ENCODE measurements around the gene AOC2. TPM values are rescaled to one million over a fixed set of nuclear protein-coding genes. Genes with fewer than 3 reads are reported as not detected.
A peak's percentile ranks its signal among the peaks of the same experiment; 100 is the strongest.

The AOC2 gene
- total and polyA plus RNA-seq, 2 of the 13 experiments (the other 11 are each of a cell fraction or from before 2014, with no cell fraction given) = 1.2 to 3.3 TPM

DNA sequence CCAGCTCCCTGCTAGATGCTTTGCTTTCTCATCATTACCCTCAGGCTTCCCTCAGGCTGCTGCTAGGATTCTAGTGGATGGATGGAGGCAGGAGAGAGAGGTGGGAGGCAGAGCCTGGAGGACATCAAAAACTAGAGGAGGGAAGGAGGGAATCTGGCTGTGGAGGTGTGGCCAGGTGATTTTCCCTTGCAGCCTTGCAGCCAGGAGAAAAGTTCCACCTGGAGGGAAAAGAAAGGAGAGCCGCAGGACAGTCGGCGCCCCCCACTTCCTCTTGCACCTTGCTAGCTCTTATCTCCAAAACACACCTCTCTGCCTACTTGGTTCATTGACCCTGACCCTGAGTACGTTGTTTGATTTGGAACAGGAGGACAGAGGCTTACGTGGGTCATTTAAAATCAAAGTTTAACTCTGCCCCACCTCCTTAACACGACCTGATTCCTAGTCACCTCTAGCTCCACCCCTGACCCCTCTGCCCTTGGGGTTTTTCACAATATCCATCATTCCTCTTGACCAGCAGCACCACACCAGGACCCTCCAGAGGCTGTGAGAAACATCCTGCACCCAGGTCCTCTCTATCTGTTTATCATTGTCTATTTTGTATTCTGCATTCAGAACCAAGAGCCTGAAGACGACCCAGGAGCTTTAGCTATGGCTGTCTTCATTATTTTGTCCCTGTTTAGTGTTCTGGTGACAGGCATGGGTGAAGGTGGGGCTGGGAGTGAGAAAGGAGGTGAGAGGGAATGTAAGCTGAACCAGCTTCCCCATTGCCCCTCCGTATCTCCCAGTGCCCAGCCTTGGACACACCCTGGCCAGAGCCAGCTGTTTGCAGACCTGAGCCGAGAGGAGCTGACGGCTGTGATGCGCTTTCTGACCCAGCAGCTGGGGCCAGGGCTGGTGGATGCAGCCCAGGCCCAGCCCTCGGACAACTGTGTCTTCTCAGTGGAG, 22.5 kb downstream of the AOC2 start (continued):
- TF ChIP-seq TEF (CRISPR knock-in tag; IDR thresholded peaks at IDR 0.05) (no peak), KLF16 (CRISPR knock-in tag; IDR thresholded peaks at IDR 0.05) (peak in 1 of 2 experiments; percentile 77; a peak in 1 of 4 replicates), HOXA7 (CRISPR knock-in tag; IDR thresholded peaks at IDR 0.05) (no peak), ZNF276 (CRISPR knock-in tag; IDR thresholded peaks at IDR 0.05; ENCODE audit: low read depth) (no peak), SP4 (CRISPR knock-in tag; IDR thresholded peaks at IDR 0.05) (0 out of 2 replicates have a peak, but pooled peaks have one; percentile 6), SYNCRIP (IDR thresholded peaks at IDR 0.05; ENCODE audit: insufficient read depth, low read depth, low read length) (no peak), KLF12 (CRISPR knock-in tag; IDR thresholded peaks at IDR 0.05; ENCODE audit: borderline replicate concordance) (no peak; the same call in 1 of the 2 replicates), CC2D1A (CRISPR knock-in tag; IDR thresholded peaks at IDR 0.05) (no peak), PPARG (CRISPR knock-in tag; conservative IDR thresholded peaks at IDR 0.05) (peak; percentile 94), SIN3B (IDR thresholded peaks at IDR 0.05; ENCODE audit: low read length) (no peak), ZNF33B (CRISPR knock-in tag; IDR thresholded peaks at IDR 0.05) (no peak), ZNF256 (CRISPR knock-in tag; conservative IDR thresholded peaks at IDR 0.05) (no peak), ZHX2 (IDR thresholded peaks at IDR 0.05; ENCODE audit: low read depth) (no peak), ZHX2 (CRISPR knock-in tag; IDR thresholded peaks at IDR 0.05; ENCODE audit: borderline replicate concordance) (no peak), ZNF670 (CRISPR knock-in tag; IDR thresholded peaks at IDR 0.05; ENCODE audit: borderline replicate concordance) (no peak)
- TF ChIP-seq, protein P1, sequence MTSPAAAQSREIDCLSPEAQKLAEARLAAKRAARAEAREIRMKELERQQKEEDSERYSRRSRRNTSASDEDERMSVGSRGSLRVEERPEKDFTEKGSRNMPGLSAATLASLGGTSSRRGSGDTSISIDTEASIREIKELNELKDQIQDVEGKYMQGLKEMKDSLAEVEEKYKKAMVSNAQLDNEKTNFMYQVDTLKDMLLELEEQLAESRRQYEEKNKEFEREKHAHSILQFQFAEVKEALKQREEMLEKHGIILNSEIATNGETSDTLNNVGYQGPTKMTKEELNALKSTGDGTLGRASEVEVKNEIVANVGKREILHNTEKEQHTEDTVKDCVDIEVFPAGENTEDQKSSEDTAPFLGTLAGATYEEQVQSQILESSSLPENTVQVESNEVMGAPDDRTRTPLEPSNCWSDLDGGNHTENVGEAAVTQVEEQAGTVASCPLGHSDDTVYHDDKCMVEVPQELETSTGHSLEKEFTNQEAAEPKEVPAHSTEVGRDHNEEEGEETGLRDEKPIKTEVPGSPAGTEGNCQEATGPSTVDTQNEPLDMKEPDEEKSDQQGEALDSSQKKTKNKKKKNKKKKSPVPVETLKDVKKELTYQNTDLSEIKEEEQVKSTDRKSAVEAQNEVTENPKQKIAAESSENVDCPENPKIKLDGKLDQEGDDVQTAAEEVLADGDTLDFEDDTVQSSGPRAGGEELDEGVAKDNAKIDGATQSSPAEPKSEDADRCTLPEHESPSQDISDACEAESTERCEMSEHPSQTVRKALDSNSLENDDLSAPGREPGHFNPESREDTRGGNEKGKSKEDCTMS (CRISPR knock-in tag; conservative IDR thresholded peaks at IDR 0.05) = no peak
- TF ChIP-seq, protein P2, sequence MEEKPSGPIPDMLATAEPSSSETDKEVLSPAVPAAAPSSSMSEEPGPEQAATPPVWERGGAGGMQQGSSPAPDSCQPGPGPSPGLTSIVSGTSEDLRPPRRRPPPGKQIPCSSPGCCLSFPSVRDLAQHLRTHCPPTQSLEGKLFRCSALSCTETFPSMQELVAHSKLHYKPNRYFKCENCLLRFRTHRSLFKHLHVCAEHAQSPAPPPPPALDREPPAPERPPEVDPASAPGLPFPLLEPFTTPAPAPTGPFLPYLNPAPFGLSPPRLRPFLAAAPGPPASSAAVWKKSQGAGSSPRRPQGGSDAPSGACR (CRISPR knock-in tag; IDR thresholded peaks at IDR 0.05) = no peak

All from HepG2 (cell line).